HCT116 (cell line): ENCODE measurements around the gene SPATC1L.

ENCODE experiments used
- CEBPB ChIP-seq: IDR thresholded peaks from 2 replicates; pipeline ENCODE4 v1.6.1; 2012; ENCODE audit warnings: low read depth
- EZH2 ChIP-seq: fragments of 200-600 bp; sonication (generic); IDR thresholded peaks from 2 replicates; pipeline ENCODE4 v1.6.1; 2017; ENCODE audit warnings: antibody characterized with exemption, mixed run types
- POLR2AphosphoS5 ChIP-seq: IDR thresholded peaks from 2 replicates; pipeline ENCODE4 v1.6.1; 2011; ENCODE audit warnings: mild to moderate bottlenecking, low read depth, low read length, moderate library complexity
- TF ChIP-seq, protein P1 (sequence below), 3 experiments: fragments of 200-600 bp in 1 of 3; sonication (generic) in 1 of 3; IDR thresholded peaks in 2 of 3; conservative IDR thresholded peaks in 1 of 3; 2 replicates each; pipeline ENCODE4 v1.5.1; 2012 to 2017; ENCODE audit warnings: low read depth in 2 of 3, low read length in 2 of 3, antibody characterized with exemption in 1 of 3, borderline replicate concordance in 1 of 3, control low read depth in 1 of 3, mild to moderate bottlenecking in 1 of 3, mixed read lengths in 1 of 3, mixed run types in 1 of 3, moderate library complexity in 1 of 3; ENCODE audit not compliant: insufficient read depth in 1 of 3

DNA sequence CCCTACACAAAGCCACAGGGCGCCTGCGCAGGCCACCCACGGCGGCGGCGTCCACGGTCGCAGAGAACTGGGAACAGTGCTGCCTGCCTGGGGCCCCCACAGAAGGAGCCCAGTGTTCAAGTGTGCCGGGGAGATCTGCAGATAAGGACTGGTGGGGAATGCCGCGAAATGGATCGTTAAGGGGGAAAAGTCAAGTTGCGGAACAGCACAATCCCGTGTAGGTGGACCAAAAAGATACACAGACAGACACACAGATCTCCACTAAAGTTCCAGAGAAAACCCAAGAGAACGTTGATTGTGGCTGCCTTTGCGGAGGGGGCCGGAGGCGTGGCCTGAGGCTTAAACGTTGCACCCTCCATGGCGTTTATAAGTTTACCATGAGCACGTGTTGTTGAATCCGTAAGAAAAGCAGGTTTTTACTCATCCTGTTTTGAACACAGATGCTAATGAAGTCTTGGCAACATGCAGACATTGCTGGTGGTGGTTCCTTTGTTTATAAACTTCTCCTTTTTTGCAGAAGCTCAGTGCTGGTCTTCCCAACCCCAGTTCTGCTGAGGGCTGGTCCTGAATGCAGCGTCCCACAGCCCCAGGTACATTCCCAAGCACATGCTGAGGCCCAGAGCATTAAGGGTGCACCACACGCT is 4.1 kb downstream of the SPATC1L start:
- TF ChIP-seq EZH2, result no peak
- TF ChIP-seq, protein P1, sequence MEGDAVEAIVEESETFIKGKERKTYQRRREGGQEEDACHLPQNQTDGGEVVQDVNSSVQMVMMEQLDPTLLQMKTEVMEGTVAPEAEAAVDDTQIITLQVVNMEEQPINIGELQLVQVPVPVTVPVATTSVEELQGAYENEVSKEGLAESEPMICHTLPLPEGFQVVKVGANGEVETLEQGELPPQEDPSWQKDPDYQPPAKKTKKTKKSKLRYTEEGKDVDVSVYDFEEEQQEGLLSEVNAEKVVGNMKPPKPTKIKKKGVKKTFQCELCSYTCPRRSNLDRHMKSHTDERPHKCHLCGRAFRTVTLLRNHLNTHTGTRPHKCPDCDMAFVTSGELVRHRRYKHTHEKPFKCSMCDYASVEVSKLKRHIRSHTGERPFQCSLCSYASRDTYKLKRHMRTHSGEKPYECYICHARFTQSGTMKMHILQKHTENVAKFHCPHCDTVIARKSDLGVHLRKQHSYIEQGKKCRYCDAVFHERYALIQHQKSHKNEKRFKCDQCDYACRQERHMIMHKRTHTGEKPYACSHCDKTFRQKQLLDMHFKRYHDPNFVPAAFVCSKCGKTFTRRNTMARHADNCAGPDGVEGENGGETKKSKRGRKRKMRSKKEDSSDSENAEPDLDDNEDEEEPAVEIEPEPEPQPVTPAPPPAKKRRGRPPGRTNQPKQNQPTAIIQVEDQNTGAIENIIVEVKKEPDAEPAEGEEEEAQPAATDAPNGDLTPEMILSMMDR (IDR thresholded peaks at IDR 0.05 in 2 of 3, conservative IDR thresholded peaks at IDR 0.05 in 1 of 3; ENCODE audit: borderline replicate concordance in 1 of 3, insufficient read depth in 1 of 3, low read depth in 2 of 3, low read length in 2 of 3), result no peak
- TF ChIP-seq POLR2AphosphoS5, result no peak
- no peak for TF ChIP-seq CEBPB
